G401 (cell line): ENCODE results near the gene SRL. TPM values are rescaled to one million over a fixed set of nuclear protein-coding genes. Genes with fewer than 3 reads are reported as not detected.

Experiments
- DNase-seq: peaks from one replicate; pipeline ENCODE4 v3.0.0-alpha.2; 2015; ENCODE audit warnings: low spot score
- in situ Hi-C: cut with HindIII; loops from 2 replicates; pipeline ENCODE4 v1.10.0; 2016; ENCODE audit warnings: low sequenced_read_pairs, mixed read lengths
- total RNA-seq: library from RNA; depleted of rRNA; stranded (reverse); fragments of >200 nt; shearing (Covaris generic); gene quantifications from 2 replicates; pipeline ENCODE4 v1.2.3, GENCODE V29; 2014; rRNA removed

The SRL gene
- total RNA-seq, 1 experiment from 2014 or later: 0.07 TPM

DNA sequence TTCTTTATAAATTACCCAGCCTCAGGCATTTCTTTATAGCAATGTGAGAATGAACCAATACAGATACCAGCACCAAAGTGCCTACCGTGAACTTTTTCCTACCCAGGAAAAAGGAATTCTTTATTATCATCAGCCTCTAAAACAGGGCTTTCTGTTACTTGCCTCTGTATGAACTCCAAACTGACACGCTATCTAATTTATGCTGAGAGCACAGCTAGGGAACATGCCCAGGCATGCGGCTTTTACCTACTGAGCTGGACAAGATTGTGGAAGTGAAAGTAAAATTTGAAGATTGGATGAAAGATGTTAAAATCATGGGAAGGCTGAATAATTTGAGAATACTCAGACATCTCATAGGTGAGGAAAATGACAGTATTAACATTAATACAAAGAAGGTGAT, 101.2 kb downstream of the SRL start:
- peak; percentile 1 for DNase-seq
- in situ Hi-C loops: no loop called here

DNA sequence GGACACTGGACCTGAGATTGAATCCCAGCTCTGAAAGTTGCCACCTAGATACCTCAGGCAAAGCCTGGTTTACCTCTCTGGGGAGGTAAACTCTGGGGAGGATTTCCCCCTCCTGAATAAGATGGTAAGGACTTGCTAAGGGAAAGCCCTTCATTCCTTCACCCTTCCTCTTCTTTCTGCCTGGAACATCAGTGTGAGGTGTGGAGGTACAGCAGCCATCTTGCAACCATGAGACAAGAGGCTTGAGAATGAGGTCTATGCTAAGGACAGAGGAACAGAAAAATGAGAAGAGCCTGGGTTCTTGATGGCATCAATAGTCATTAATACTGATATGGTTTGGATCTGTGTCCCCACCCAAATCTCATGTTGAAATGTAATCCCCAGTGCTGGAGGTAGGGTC, 101.9 kb downstream of the SRL start:
- no peak for DNase-seq
- in situ Hi-C loops: no loop called here

Other genes starting within 250 kb of the SRL start
- 2.6 and 8.9 TPM in 2 replicates for gene ADCY9, start 125.6 kb downstream of the SRL start, total RNA-seq
- 14.5 and 38.3 TPM in 2 replicates for gene TFAP4, start 30.9 kb upstream of the SRL start, total RNA-seq
- 0.44 and 0.80 TPM in 2 replicates for gene GLIS2, start 74.0 kb upstream of the SRL start, total RNA-seq
- 68.3 and 83.9 TPM in 2 replicates for gene PAM16, start 109.2 kb upstream of the SRL start, total RNA-seq
- gene VASN, start 129.8 kb upstream of the SRL start, total RNA-seq: 9.9 and 14.4 TPM in 2 replicates
- gene CORO7, start 174.5 kb upstream of the SRL start, total RNA-seq: 34.2 and 39.5 TPM in 2 replicates
- 79.4 and 89.7 TPM in 2 replicates for gene DNAJA3, start 183.8 kb upstream of the SRL start, total RNA-seq
- gene NMRAL1, start 232.5 kb upstream of the SRL start, total RNA-seq: 166 and 212 TPM in 2 replicates
- 94.3 and 99.9 TPM in 2 replicates for gene HMOX2, start 234.3 kb upstream of the SRL start, total RNA-seq